Stimulated activated CD4-positive, alpha-beta T cell treated with anti-CD3 and anti-CD28 coated beads, Interleukin-1b, Interleukin-23, amount 100 ng/mL, for 4 hours (primary cell): Measurements from ENCODE around the gene PPDPF.
"Not testable (repeated sequence)": the region's sequence is repeated elsewhere in the genome, so short reads cannot be mapped to it uniquely, and the experiment has no call there.

Experiments
- DNase-seq, 2 donors: peaks; one replicate each; pipeline ENCODE4 v3.0.0-alpha.2; 2020; ENCODE audit warnings: low read depth in 2 of 2

PPDPF gene

GRCh38 chr20:63549679-63550282 is 29.2 kb downstream of the PPDPF start:
- DNase-seq = no peak

GRCh38 chr20:63551068-63551467 is 30.5 kb downstream of the PPDPF start:
- DNase-seq = no peak

DNA sequence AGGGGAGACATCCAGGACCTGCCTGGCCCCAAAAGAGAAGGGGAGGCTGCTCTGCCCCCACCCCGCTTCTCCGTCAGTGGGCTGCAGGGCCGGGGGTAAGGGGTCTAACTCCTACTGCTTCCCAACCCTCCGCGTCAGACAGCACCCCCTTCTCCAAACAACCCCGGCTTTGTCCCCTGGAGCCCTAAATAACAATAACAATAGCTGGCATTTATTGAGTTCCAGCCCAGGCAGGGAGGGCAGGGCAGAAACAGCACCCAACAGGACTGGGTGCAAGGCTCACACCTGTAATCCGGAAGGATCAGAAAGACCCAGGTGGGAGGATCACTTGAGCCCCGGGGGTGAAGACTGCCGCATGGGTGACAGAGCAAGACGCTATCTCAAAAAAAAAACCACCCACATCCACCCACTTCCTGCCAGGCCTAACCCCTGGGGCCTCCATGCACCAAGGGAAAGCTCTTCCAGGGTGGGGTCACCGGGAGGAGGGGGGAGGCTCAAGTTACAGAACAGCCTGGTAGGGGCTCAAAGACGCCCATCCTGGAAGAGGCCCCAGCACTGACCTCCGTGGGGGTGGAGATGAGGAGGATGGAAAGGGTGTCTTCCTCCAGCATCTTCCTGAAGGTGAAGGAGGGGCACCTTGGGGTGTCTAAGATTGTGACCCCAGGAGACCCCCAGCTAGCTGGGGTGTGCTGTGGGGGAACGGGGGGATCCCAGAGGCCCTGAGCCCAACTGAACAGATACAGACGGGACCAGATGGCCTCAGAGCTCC is 32.1 kb downstream of the PPDPF start:
- peak; percentile 22 to 36 for DNase-seq

DNA sequence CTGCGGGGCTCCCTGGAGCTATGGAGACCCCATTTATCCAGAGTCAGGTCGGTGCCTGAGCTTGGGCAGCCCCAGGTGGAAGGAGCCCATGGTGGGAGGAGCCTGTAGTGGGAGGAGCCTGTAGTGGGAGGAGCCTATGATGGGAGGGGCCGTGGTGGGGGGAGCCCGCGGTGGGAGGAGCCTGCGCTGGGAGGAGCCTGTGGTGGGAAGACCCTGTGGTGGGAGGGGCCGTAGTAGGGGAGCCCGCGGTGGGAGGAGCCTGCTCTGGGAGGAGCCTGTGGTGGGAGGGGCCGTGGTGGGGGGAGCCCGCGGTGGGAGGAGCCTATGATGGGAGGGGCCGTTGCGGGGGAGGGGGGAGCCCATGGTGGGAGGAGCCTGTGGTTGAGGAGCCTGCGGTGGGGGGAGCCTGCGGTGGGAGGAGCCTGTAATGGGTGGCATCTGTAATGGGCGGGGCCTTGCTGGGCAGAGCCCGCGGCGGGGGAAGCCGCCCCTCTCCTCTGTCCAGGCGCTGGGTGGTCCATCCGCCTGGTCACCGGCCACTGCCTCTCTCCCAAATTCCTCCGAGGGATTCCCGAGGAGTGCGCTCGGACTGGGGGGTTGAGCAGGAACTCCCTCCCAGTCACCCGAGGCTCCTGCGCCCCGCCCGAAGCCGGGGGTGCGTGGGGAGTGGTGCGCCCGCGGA is 32.8 kb downstream of the PPDPF start:
- DNase-seq = peak; percentile 86 to 89

- DNase-seq = peak; percentile 43 to 51
Observed at GRCh38 chr20:63553933-63554290, 33.3 kb downstream of the PPDPF start, which contains the start of gene FNDC11. Gene FNDC11, plus strand, starts transcription at chr20:63554159. Its CDS starts 1,505 bp downstream, at chr20:63555664.

GRCh38 chr20:63554361-63555278 is 34.1 kb downstream of the PPDPF start:
- DNase-seq = no peak

DNA sequence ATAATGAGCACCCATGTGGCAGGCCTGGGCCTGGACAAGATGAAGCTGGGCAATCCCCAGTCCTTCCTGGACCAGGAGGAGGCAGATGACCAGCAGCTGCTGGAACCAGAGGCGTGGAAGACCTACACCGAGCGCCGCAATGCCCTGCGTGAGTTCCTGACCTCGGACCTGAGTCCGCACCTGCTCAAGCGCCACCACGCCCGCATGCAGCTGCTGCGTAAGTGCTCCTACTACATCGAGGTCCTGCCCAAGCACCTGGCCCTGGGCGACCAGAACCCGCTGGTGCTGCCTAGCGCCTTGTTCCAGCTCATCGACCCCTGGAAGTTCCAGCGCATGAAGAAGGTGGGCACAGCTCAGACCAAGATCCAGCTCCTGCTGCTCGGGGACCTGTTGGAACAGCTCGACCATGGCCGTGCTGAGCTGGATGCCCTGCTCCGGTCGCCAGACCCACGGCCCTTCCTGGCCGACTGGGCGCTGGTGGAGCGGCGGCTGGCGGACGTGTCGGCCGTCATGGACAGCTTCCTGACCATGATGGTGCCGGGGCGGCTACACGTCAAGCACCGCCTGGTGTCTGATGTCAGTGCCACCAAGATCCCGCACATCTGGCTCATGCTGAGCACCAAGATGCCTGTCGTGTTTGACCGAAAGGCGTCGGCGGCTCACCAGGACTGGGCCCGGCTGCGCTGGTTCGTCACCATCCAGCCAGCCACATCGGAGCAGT is 35.3 kb downstream of the PPDPF start:
- DNase-seq = no peak

GRCh38 chr20:63556873-63557478 is 36.4 kb downstream of the PPDPF start:
- no peak for DNase-seq

DNA sequence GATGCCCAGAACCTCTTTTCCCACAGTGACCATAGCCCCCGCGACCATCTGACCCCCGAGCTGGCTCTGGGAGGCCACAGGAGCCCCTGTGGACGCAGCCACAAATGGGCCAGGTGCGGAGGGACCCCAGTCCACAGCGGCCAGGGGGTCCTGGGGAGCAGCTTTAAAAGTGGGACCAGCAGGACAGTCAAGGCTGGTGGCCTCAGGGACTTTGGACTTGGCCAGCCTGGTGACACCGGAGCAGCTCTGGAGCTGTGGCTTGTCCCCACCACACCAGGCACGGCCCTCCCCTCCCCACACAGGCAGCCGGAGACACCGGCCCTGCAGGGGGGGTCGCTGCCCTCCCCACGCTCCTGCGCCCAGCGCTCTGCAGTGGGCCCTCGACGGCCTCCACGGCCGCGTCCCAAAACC is 36.9 kb downstream of the PPDPF start:
- DNase-seq = no peak

DNA sequence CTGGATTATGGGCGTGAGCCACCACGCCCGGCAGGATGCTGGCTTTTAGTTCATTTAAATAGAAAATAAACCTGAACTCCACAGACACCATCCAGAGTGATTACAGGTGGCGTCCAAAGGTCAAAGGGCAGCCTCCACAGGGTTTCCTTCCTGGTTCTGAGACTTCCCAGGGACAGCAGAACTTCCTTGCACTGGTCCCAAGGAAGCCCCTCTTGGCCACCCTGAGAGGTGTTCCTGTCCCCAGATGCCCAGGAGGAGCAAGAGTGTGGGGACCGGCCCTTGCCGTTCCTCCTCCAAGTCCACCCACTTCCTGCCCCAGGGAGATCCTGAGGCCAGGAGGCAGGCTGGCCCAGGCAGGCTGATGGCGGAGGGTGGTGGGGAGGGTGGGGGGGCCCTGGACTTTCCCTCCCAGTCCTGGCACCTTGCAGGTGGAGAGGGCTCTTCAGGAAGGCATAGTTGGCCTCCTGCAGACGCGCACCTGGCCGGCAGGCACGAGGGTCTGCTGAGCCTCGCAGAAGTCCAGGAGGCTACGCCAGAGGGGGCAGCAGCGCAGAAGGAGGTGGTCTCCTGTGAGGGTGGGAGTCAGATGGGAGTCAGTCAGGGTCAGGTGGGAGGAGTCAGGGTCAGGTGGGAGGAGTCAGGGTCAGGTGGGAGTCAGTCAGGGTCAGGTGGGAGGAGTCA is 38.4 kb downstream of the PPDPF start:
- no peak for DNase-seq

DNA sequence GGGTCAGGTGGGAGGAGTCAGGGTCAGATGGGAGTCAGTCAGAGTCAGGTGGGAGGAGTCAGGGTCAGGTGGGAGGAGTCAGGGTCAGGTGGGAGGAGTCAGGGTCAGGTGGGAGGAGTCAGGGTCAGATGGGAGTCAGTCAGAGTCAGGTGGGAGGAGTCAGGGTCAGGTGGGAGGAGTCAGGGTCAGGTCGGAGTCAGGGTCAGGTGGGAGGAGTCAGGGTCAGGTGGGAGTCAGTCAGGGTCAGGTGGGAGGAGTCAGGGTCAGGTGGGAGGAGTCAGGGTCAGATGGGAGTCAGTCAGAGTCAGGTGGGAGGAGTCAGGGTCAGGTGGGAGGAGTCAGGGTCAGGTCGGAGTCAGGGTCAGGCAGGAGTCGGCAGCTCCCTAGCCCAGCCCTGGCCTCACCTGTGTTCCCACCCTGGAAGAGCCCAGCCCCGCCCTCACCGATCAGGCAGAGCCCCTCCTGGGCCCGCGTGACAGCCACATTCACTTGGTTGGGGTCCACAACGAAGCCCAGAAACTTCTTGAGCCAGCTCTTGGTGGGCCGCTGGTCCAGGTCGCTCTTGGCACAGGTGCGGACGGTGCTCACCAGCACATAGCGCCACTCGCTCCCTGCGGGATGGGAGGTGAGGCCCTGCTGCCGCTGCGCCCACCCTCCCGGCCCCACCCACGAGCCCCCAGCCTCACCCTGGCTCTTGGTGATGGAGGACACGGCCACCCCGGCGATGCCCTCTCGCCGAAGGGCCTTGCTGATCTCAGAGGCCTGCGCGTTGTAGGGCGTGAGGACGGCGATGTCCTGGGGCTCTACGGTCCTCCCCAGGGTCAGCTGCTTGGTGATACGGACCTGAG is 39.1 kb downstream of the PPDPF start:
- not testable (repeated sequence) for DNase-seq

DNA sequence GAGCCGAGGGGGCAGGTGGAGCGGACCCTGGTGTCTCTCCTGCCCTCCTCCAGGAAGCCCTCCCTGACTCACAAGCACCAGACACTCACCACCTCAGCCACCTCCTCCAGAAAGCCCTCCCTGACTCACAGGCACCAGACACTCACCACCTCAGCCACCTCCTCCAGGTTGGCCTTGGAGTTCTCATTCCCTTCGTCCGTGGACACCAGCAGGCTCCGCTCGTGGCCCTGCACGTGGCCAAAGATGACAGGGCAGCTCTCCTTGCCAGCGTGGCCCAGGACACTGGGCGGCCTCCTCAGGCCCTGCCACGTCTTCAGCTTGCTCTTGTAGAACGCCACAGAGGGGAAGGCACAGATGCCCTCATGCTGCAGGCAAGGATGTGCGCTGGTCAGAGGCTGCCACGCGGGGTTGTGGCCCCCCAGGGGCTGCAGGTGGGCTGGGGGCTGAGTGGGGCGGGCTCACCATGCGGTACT is 39.8 kb downstream of the PPDPF start:
- DNase-seq = no peak

DNA sequence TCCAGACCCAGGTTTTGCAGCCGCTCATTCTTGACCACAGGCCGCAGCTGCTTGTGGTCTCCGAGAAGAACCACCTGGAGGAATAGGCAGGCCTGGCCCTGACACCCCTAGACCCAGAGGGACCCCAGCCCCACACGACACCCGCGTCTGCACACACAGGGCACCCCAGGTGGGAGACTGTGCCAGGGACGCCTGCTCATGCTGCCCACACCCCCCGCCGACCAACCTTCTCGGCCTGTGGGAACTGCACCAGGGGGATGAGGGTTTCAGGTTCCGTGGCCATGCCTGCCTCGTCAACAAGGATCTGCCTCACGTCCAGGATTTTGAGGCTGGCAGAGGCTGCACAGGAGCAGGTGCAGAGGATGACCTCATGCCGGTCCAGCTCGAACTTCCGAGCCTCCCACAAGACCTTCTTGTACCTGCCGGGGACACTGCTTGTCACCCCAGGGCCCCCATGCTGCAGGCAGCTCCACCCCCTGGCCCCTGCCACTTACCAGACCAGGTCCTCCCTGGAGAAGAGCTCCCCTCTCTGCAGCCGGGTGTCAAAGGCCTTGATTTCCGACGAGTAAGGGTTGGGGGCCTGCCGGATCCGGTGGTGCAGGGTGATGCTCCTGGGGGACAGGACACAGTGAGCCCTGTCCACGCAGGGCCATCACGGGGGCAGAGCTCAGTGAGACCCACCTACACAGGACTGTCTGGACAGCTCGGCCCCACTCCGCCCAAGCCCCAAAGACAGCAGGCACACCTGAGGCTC is 40.5 kb downstream of the PPDPF start:
- DNase-seq = no peak

- no peak for DNase-seq
Observed at GRCh38 chr20:63561624-63562396, 41.2 kb downstream of the PPDPF start.

DNA sequence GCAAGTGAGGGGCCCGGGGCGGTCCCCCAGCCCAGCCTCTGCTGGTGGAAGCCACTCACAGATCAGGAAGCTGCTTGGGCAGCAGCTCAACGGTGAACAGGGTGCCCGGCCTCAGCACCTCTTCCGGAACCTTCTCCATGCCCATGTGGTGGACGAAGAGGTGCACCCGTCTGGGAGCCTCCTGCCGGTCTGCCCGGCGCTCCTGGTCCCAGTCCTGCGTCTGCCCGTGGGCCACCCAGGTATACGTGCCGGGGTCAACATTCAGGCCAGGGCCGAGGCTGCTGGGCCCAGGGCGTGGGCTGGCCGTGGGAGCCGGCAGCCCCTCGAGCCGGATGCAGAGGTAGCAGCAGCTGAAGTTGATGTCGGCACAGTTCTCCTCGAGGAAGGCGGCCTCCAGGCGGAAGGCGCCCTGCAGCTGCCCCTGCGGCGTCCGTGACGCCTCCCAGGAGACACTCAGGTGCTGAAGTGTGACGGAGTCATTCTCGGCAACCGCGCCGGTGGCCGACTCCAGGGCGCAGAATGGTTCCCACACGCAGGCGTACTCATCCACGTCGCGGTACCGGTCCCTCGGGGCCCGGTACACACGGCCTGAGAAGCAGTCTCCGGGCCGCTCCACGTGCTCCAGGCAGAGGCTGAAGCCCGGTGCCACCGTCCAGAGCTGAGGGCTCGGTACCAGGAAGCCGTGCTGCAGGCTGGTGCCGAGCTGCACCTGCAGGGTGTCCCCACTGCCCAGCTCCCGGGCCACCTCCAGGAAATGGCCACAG is 42.1 kb downstream of the PPDPF start:
- no peak for DNase-seq

DNA sequence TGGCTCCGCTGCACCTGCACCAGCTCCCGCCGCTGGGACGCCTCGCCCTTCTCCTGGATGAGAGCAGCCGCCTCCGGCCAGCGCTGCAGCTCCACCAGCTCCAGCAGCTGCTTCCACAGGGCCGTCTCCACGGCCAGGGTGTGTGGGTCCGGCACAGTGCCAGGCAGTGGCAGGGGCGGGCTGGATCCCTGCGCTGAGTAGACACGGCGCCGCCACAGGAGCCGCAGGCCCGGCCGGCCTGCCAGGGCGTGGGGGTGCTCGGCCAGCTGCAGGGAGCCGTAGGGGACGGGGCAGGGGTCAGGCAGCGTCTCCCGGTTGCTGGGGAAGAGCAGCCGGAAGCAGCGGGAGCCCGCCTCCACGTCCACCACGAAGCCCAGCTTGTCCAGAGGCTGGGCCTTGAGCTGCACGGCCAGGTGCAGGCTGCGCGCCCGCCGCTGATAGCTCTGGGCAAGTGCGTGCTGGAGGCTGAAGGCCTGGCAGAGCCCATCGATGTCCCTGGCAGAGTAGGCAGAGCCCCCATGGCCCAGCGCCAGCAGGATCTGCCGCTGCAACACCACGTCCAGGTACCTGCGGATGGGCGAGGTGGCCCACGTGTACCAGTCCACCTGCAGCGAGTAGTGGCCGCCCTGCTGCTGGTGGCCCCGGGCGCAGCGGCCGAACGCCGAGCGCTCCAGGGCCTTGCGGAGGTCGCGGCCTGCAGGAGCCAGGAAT is 42.8 kb downstream of the PPDPF start:
- DNase-seq = no peak
